Measurements from ENCODE around the gene DYNLRB1.
"Not testable (repeated sequence)": the region's sequence is repeated elsewhere in the genome, so short reads cannot be mapped to it uniquely, and the experiment has no call there.

The DYNLRB1 gene

DNA sequence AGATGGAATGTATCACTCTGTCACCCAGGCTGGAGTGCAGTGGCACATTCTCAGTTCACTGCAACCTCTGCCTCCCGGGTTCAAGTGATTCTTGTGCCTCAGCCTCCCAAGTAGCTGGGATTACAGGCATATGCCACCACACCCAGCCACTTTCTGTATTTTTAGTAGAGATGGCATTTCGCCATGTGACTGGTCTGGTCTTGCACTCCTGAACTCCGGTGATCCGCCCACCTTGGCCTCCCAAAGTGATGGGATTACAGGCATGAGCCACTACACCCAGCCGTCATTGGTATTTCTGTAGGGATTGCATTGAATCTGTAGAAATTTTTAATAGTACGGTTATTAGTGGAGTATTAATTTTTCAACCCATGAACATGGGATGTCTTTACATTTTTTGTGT, 18.6 kb upstream of the DYNLRB1 start:
- H3K27ac Mint-ChIP-seq, H3K27me3 Mint-ChIP-seq, H3K4me3 Mint-ChIP-seq, H3K9me3 Mint-ChIP-seq: not testable (repeated sequence)
- Mint-ChIP-seq H3K4me1 (peaks cover 12% of the 10 kb centered on the region), H3K36me3 (peaks cover 52% of the 10 kb centered on the region)

DNA sequence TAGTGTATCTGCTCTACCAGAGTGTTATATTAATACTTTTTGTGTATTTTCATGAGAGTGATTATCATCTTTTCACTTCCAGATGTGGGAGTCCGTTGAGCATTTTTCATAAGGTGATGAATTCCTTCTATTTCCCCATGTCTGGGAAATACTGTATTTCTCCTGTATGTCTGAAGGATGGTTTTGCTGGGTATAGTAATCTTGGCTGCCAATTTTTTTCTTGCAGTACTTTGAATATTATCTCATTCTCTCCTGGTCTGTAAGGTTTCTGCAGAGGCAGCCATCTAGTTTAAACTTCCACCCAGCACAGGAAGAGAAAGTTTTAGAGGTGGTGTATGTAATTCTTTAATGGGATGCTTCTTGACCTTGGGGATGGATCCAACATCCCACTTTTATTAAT, 15.4 kb upstream of the DYNLRB1 start:
- Mint-ChIP-seq H3K36me3 (peaks cover 44% of the 10 kb centered on the region), H3K27ac (no peak overlapping the region), H3K27me3 (no peaks in the 10 kb centered on the region)

DNA sequence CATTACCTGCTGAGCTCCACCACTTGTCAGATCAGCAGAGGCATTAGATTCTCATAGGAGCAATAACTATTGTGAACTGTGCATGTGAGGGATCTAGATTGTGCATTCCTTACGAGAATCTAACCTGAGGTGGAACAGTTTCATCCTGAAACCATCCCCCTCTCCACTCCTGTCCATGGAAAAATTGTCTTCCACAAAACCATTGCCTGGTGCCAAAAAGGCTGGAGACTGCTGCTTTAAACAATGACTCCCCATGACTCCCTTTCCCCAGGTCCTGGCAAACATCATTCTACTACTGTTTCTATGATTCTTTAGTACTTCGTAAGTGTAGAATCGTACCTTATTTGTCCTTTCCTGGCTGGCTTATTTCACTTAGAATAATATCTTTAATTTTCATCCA, 9.7 kb upstream of the DYNLRB1 start:
- no peaks in the 10 kb centered on the region for H3K27me3 Mint-ChIP-seq
- no peak overlapping the region for H3K4me3 Mint-ChIP-seq
- no peak overlapping the region for H3K27ac Mint-ChIP-seq
- H3K36me3 Mint-ChIP-seq = peaks cover 8% of the 10 kb centered on the region
- no peaks in the 10 kb centered on the region for H3K4me1 Mint-ChIP-seq
- no peaks in the 10 kb centered on the region for H3K9me3 Mint-ChIP-seq

More for the DNA sequence above, 15.4 kb upstream of the DYNLRB1 start:
- Mint-ChIP-seq H3K4me1 (peaks cover 12% of the 10 kb centered on the region), H3K4me3 (no peak overlapping the region), H3K9me3 (peaks cover 10% of the 10 kb centered on the region)

DNA sequence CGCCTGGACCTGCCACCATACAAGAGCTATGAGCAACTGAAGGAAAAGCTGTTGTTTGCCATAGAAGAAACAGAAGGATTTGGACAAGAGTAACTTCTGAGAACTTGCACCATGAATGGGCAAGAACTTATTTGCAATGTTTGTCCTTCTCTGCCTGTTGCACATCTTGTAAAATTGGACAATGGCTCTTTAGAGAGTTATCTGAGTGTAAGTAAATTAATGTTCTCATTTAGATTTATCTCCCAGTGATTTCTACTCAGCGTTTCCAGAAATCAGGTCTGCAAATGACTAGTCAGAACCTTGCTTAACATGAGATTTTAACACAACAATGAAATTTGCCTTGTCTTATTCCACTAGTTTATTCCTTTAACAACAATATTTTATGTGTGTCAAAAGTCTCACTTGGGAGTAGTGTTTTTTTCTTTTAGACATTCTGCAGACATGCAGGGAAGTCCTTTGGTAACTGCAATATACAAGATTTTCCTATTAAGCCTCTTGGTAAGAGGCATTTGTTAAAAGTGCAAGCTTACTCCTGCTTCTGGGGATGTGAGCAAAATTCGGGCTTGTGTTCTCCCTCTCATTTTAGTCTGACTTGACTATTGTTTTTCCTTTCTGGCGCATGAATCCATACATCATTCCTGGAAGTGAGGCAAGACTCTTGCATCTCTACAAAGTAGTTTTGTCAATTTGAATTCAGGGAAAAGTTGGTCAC, 8.4 kb upstream of the DYNLRB1 start:
- H3K27me3 Mint-ChIP-seq = no peaks in the 10 kb centered on the region
- no peak overlapping the region for H3K4me3 Mint-ChIP-seq
- peaks cover 4% of the 10 kb centered on the region for H3K36me3 Mint-ChIP-seq
- H3K27ac Mint-ChIP-seq = no peak overlapping the region
- H3K9me3 Mint-ChIP-seq = no peaks in the 10 kb centered on the region
- peaks cover 1% of the 10 kb centered on the region for H3K4me1 Mint-ChIP-seq

DNA sequence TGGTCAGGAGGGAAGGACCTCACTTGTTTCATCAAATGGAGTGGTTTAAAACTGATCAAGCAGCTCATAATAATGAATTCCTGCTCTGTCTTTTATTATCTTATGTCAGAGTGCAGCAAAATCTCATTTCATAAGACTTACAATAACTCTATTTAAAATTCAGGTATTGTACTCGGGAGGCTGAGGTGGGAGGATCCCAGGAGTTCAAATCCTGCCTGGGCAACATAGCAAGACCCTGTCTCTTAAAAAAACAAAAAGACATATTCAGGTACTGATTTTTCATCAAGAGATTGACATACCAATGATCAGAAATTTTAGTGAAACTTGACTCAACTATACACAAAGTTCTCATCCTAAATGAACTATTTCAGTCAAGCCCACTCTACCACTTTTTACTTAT, 5.6 kb upstream of the DYNLRB1 start:
- Mint-ChIP-seq H3K4me1 (peaks cover 22% of the 10 kb centered on the region), H3K4me3 (no peak overlapping the region), H3K27ac (no peak overlapping the region), H3K36me3 (peaks cover 3% of the 10 kb centered on the region), H3K9me3 (no peaks in the 10 kb centered on the region), H3K27me3 (no peaks in the 10 kb centered on the region)

DNA sequence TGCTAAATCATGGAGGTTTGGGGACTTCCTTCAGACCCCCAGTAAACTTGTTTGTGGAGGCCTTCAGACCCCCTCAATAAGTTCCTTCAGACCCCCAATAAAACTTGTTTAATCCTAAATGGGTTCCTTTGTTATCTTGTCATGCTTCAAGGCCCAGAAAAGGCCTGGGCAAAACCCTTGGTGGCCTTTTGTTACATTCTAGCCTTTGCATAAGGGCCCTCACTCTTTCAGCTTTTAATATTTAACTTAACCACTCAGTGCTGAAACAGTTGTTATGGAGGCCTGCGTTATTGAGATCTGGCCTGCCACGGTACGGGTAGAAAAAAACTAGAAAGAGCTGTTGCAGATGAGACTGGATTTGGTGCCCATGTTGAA, 4.3 kb upstream of the DYNLRB1 start:
- H3K4me3 Mint-ChIP-seq = no peak overlapping the region
- H3K27ac Mint-ChIP-seq = no peak overlapping the region
- H3K27me3 Mint-ChIP-seq = no peaks in the 10 kb centered on the region
- peaks cover 26% of the 10 kb centered on the region for H3K4me1 Mint-ChIP-seq
- H3K36me3 Mint-ChIP-seq = peaks cover 3% of the 10 kb centered on the region
- no peaks in the 10 kb centered on the region for H3K9me3 Mint-ChIP-seq

DNA sequence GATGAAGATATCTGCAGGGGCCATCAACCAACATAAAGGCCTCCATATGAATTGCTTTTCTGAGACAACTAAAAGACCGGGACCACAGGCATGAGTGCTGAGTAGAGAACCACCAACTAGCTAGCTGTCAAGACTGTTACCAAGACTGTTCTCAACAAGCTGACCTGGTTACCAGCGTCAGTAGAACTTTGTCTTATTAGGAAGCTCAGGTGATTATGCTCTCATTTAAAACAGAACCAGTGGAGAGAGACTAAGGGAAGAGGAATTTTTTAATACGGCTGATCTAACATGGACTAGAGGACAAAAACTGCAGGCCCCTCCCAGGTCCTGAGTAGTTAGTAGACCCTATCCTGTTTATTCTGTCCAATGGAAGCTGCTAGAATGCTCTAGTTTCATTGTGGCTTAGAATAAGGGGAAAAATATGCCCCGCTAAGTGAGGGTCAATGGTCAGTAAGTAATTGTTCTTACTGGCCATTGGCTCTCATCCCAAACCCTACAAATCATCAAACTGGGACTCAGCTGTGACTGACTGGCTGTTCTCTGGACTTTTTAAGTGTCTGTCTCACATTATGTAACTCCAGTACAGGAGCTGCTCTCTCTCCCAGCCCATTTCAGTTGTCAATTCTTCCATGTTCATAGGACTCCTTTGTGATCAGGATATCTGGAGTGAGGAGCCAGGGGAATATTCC, 3.8 kb upstream of the DYNLRB1 start:
- Mint-ChIP-seq H3K27me3 (no peaks in the 10 kb centered on the region), H3K4me3 (no peak overlapping the region), H3K4me1 (peaks cover 26% of the 10 kb centered on the region)

DNA sequence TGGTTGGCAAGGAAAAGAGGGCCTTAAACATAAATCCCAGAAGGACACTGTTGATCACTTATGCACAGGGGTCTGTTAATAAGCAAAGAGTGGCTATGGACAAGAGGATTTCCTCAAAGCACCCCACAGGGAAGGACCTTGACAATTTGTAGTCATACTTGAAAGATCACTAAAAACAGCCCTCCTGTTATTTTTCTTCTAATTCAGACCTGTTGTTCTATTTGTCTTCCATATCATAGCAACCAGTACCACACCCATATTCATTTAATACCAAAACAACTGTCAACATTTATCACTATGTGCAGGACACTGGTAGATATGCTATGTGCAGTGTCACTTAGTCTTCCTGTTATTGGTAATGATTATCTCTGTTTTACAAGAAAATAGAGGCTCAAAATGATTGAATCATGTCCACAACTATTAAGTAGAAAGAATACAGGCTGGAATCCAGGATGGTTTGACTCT, 3.2 kb upstream of the DYNLRB1 start:
- H3K9me3 Mint-ChIP-seq = no peaks in the 10 kb centered on the region
- H3K27ac Mint-ChIP-seq = peak overlapping the region; percentile 17
- peaks cover 1% of the 10 kb centered on the region for H3K36me3 Mint-ChIP-seq
- H3K27me3 Mint-ChIP-seq = no peaks in the 10 kb centered on the region
- peak overlapping the region; percentile 4 for H3K4me3 Mint-ChIP-seq
- peaks cover 31% of the 10 kb centered on the region for H3K4me1 Mint-ChIP-seq

More for the DNA sequence above, 3.8 kb upstream of the DYNLRB1 start:
- Mint-ChIP-seq H3K36me3 (peaks cover 3% of the 10 kb centered on the region), H3K27ac (no peak overlapping the region), H3K9me3 (no peaks in the 10 kb centered on the region)

DNA sequence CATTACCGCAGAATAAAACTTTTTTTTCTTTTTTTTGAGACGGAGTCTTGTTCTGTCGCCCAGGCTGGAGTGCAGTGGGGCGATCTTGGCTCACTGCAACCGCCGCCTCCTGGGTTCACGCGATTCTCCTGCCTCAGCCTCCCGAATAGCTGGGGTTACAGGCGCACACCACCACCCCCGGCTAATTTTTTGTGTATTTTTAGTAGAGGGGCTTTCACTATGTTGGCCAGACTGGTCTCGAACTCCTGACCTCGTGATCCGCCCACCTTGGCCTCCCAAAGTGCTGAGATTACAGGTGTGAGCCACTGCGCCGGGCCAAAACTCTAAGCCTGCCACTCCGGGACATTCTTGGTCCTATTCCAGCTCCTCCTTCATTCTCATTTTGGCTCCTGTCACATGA, 2.2 kb upstream of the DYNLRB1 start:
- H3K4me3 Mint-ChIP-seq, H3K9me3 Mint-ChIP-seq, H3K36me3 Mint-ChIP-seq, H3K27ac Mint-ChIP-seq, H3K27me3 Mint-ChIP-seq: not testable (repeated sequence)
- peaks cover 41% of the 10 kb centered on the region for H3K4me1 Mint-ChIP-seq

DNA sequence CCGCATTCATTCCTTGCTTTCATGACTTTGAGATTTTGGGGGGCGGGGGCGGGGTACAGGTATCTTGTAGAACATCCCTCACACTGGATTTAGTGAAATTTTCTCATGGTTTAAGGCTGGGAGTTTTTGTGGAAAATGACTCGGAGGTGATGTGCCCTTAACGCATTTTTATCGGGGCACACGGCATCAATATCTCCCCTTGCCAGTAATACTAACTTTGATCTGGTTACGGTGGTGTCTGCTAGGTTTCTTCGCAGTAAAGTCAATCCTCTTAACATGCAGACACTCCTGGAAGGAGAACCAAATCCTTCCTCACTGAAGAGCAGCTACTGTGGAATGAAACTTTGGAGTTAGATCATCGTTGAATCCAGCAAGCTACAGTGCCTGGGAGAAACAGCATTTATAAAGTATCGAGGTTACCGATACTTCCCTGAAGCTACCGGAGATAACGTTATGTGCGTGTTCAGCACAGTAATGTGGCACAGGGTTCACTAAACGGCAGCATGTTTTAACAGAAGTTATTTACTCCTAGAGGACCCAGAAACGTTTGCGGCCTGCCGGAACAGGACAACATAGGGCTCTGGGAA, 1.2 kb upstream of the DYNLRB1 start:
- peaks cover under 1% of the 10 kb centered on the region for H3K36me3 Mint-ChIP-seq
- H3K4me1 Mint-ChIP-seq = peaks cover 47% of the 10 kb centered on the region
- H3K9me3 Mint-ChIP-seq = no peaks in the 10 kb centered on the region
- peak overlapping the region; percentile 98 for H3K4me3 Mint-ChIP-seq
- peak overlapping the region; percentile 99 for H3K27ac Mint-ChIP-seq
- no peaks in the 10 kb centered on the region for H3K27me3 Mint-ChIP-seq

DNA sequence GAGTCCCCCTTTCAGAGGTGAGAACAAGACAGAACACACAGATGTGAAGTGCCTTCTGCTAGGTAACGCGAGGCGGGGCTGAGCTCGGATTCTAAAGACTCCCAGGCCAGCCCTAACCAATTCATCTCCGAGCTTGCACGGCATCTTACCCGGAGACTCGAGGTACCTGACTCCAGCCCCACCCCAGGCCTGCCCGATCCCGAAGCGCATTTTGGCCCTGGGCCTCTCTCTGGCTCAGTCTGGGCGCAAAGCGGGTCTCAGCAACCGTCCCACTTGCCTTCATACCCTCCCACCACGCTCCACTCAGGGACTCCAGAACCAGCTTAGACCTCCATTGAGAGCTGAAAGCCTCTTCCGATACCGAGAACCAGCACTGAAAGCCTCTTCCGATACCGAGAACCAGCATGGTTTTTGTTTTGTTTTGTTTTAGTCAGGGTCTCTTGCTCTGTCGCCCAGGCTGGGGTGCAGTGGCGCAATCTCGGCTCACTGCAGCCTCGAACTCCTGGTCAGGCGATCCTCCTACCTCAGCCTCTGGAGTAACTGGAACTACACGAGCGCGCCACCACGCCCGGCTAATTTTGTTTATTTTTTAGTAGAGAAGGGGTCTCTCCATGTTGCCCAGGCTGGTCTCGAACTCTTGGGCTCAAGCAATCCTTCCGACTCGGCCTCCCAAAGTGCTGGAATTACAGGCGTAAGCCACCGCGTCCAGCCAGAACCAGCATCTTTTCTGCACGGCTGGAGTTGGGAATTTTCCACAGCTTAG, 557 bp upstream of the DYNLRB1 start:
- peaks cover 50% of the 10 kb centered on the region for H3K4me1 Mint-ChIP-seq
- H3K27me3 Mint-ChIP-seq = no peaks in the 10 kb centered on the region
- H3K4me3 Mint-ChIP-seq = peak overlapping the region; percentile 98
- H3K36me3 Mint-ChIP-seq = peaks cover 2% of the 10 kb centered on the region
- H3K9me3 Mint-ChIP-seq = no peaks in the 10 kb centered on the region
- H3K27ac Mint-ChIP-seq = peak overlapping the region; percentile 99

DNA sequence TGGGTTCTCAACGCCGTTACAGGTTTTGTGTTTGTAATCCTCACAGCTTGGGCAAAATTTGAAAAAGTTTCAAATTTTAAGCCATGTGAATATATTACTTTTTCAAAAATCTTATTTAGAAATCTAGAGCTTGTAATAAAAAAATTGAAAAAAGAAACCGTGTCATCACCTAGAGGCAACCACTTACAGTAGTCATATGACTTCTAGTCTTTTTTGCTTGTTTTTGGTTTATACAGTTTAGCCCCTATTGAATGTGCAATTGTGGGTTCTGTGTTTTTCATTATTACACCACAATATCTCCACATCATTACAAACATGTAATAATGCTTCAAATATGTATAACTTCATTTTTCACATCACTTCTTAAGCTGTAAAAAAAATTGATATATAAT, 888 bp downstream of the DYNLRB1 start:
- H3K27ac Mint-ChIP-seq = peak overlapping the region; percentile 99
- peaks cover 3% of the 10 kb centered on the region for H3K36me3 Mint-ChIP-seq
- peak overlapping the region; percentile 98 for H3K4me3 Mint-ChIP-seq
- H3K9me3 Mint-ChIP-seq = no peaks in the 10 kb centered on the region
- H3K4me1 Mint-ChIP-seq = peaks cover 54% of the 10 kb centered on the region
- no peaks in the 10 kb centered on the region for H3K27me3 Mint-ChIP-seq

DNA sequence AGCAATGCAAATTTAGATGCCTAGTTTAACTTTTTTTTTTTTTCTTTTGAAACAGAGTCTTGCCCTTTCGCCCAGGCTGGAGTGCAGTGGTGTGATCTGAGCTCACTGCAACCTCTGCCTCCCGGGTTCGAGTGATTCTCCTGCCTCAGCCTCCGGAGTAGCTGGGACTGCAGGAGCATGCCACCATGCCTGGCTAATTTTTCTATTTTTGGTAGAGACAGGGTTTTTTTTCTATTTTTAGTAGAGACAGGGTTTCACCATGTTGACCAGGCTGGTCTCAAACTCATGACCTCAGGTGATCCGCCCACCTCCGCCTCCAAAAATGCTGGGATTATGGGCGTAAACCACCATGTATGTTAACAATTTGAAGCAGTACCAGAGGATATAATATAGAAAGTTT, 2.6 kb downstream of the DYNLRB1 start:
- not testable (repeated sequence) for H3K27me3 Mint-ChIP-seq, H3K9me3 Mint-ChIP-seq, H3K36me3 Mint-ChIP-seq, H3K27ac Mint-ChIP-seq
- Mint-ChIP-seq H3K4me3 (peak overlapping the region; percentile 75), H3K4me1 (peaks cover 60% of the 10 kb centered on the region)

DNA sequence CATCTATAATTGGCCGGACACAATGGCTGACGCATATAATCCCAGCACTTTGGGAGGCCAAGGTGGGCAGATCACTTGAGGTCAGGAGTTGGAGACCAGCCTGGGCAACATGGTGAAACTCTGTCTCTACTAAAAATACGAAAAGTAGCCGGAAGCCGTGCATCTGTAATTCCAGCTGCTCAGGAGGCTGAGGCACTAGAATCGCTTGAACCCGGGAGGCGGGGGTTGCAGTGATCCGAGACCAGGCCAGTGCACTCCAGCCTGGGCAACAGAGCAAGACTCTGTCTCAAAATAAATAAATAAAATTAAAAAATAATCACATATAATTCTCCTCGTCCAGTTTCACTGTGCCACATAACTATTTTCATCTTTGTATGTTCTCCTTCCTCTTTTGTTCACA, 3.6 kb downstream of the DYNLRB1 start:
- H3K9me3 Mint-ChIP-seq, H3K4me3 Mint-ChIP-seq, H3K27ac Mint-ChIP-seq, H3K36me3 Mint-ChIP-seq, H3K27me3 Mint-ChIP-seq: not testable (repeated sequence)
- peaks cover 61% of the 10 kb centered on the region for H3K4me1 Mint-ChIP-seq

DNA sequence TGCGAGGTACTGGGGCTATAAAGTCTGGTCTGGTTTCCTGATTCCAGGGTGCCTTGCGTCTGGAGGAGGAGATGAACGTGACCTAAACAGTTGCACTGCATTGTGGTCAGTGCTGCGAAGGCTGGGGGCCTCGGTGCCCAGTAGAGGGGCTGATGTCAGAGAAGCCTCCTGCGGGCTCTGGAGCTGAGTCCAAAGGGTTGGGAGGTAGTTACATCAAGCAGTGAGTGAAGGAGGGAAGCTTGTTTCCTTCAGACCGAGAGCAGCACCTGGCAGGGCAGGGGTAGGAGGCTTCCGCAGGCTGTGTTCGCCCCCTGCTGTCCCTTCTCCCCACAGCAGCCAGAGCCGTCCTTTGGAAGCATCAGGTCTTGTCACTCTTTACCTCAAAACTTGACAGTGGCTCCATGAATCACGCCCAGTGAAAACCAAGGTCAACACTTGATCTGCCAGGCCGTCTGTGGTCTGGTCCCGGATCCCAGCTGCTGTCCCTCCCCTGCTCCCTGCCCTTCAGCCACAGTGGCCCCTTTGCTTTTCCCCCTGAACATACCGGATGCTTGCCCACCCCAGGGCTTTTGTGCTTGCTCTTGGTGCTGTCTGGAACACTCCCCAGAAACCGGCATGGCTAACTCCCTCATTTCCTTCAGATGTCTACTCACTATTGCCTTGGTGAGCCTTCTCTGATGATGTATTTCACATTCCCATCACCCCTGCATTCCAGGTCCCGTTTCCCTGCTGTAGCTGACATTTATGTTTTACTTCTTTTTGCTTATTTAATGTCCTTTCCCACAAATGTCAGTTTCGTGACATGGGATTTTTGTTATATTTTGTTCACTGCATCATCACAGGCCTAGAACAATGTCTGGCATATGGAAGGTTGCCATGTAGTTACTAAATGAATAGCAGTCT, 7.0 kb downstream of the DYNLRB1 start:
- no peak overlapping the region for H3K4me3 Mint-ChIP-seq
- no peaks in the 10 kb centered on the region for H3K9me3 Mint-ChIP-seq
- H3K27me3 Mint-ChIP-seq = no peaks in the 10 kb centered on the region
- H3K27ac Mint-ChIP-seq = peak overlapping the region; percentile 76
- peaks cover 6% of the 10 kb centered on the region for H3K36me3 Mint-ChIP-seq
- peaks cover 50% of the 10 kb centered on the region for H3K4me1 Mint-ChIP-seq
